IPS-18a (cell line): ENCODE results near the gene RMC1.
"Not testable (repeated sequence)": the region's sequence is repeated elsewhere in the genome, so short reads cannot be mapped to it uniquely, and the experiment has no call there.

Experiments
- H3K27ac ChIP-seq: one replicate; pipeline ENCODE4 v1.5.1; 2013; ENCODE audit warnings: low read length
- H3K27me3 ChIP-seq: one replicate; pipeline ENCODE4 v1.6.1; 2013; ENCODE audit warnings: mild to moderate bottlenecking, low read length; ENCODE audit not compliant: control insufficient read depth, insufficient read depth
- H3K36me3 ChIP-seq: one replicate; pipeline ENCODE4 v1.6.1; 2013; ENCODE audit warnings: low read depth, low read length; ENCODE audit not compliant: control insufficient read depth
- H3K4me1 ChIP-seq: one replicate; pipeline ENCODE4 v1.6.1; 2013; ENCODE audit warnings: low read depth, low read length; ENCODE audit not compliant: control insufficient read depth
- H3K4me3 ChIP-seq: one replicate; pipeline ENCODE4 v1.5.1; 2013; ENCODE audit warnings: low read length
- H3K9ac ChIP-seq: one replicate; pipeline ENCODE4 v1.6.1; 2013; ENCODE audit warnings: mild to moderate bottlenecking, low read length, moderate library complexity
- H3K9me3 ChIP-seq: one replicate; pipeline ENCODE4 v1.6.1; 2013; ENCODE audit warnings: low read depth, low read length; ENCODE audit not compliant: control insufficient read depth

Gene RMC1

DNA sequence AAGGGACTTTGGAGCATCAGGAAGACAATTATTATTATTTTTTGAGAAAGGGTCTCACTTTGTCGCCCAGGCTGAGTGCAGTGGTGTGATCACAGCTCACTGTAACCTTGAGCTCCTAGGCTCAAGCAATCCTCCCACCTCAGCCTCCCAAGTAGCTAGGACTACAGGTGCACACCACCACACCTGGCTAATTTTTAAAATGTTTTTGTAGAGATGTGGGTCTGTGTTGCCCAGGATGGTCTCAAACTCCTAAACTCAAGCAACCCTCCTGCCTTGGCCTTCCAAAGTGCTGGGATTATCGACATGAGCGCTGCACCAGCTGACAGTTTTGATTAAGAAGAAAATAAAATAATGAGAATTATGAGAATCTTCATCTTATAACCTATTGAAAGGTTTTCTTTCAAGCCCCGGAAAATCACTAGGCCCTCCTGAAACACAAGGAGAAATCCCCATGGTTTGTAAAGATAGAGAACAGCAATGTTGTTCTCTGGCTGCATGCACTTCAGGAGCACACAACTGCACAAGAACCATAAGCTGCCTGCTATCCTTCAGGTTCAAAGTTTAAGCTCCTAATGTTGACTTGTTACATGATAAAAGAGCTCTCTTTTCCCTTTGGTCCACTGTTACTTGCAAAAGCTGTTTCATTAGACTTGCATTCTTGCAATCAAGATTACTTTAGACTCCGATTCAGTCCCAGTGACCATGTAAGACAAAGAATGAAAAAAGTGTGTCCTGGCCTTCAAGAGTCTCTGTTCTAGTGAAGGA is 66.2 kb downstream of the RMC1 start:
- Histone ChIP-seq H3K9ac (no peak overlapping the region), H3K36me3 (peaks cover 38% of the 10 kb centered on the region), H3K4me1 (peaks cover 4% of the 10 kb centered on the region), H3K27me3 (no peaks in the 10 kb centered on the region), H3K9me3 (no peaks in the 10 kb centered on the region), H3K4me3 (no peak overlapping the region), H3K27ac (no peak overlapping the region)

DNA sequence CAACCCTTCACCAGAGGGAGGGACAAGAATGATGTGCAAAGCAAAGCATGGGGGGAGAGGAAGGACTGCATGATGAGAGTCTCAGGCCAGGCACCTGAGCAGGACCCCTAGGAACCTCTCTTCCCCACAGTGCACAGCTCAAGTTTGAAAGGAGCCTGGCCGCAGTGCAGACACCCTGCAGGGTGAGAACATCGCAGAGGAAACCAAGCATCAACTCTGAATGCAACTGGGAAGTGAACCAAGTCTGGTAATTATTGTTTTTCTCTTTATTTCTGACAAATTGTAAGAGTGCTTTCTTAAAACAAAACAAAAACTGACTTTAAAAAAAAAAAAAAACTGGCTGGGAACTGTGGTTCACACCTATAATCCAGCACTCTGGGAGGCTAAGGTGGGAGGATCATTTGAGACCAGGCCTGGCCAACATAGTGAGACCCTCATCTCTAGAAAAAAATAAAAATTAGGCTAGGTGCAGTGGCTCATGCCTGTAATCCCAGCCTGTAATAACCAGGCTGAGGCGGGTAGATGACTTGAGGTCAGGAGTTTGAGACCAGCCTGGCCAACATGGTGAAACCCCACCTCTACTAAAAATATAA is 67.7 kb downstream of the RMC1 start:
- H3K36me3 ChIP-seq, result peaks cover 38% of the 10 kb centered on the region
- no peaks in the 10 kb centered on the region for H3K27me3 ChIP-seq
- H3K27ac ChIP-seq, result no peak overlapping the region
- no peaks in the 10 kb centered on the region for H3K9me3 ChIP-seq
- H3K4me3 ChIP-seq, result no peak overlapping the region
- peaks cover 5% of the 10 kb centered on the region for H3K4me1 ChIP-seq
- H3K9ac ChIP-seq, result no peak overlapping the region

DNA sequence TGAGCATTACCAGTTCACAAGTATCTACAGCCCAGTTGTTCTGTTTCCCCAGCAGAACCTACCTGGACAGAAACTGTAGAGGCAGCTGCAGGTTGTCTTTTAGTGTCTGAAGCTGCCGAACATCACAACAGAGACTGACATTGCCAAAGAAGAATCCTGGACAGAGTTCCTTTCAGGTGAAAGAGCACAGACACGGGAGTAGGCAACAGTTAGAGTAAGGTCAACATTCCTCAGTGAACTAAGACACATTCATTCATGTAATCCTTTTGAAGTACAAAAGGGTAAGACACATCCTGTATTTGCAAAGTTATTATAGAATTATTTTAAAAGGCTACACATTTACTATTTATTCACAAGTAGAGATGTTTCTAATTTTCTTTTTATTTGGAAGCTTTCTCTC is 68.7 kb downstream of the RMC1 start:
- H3K36me3 ChIP-seq, result peaks cover 32% of the 10 kb centered on the region

DNA sequence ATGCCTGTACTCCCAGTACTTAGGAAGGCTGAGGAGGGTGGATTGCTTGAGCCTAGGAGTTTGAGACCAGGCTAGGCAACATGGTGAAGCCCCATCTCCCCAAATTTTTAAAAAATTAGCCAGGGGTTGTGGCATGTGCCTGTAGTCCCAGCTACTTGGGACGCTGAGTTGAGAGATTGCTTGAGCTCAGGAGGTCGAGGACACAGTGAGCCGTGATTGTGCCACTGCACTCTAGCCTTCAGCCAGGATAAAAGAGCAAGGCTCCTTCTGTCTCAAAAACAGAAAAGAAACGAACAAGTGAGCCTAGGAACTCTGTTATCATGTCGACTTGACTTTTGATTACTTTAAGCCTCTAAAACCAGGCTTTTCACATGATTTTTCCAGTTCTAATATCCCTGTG is 69.3 kb downstream of the RMC1 start:
- no peak overlapping the region for H3K9ac ChIP-seq
- H3K36me3 ChIP-seq, result peaks cover 26% of the 10 kb centered on the region
- H3K9me3 ChIP-seq, result no peaks in the 10 kb centered on the region
- H3K4me1 ChIP-seq, result peaks cover 5% of the 10 kb centered on the region
- no peak overlapping the region for H3K4me3 ChIP-seq
- H3K27ac ChIP-seq, result no peak overlapping the region
- H3K27me3 ChIP-seq, result no peaks in the 10 kb centered on the region

More for the DNA sequence above, 68.7 kb downstream of the RMC1 start:
- no peaks in the 10 kb centered on the region for H3K27me3 ChIP-seq
- H3K27ac ChIP-seq, result no peak overlapping the region
- H3K4me1 ChIP-seq, result peaks cover 5% of the 10 kb centered on the region
- no peaks in the 10 kb centered on the region for H3K9me3 ChIP-seq
- no peak overlapping the region for H3K4me3 ChIP-seq
- no peak overlapping the region for H3K9ac ChIP-seq

DNA sequence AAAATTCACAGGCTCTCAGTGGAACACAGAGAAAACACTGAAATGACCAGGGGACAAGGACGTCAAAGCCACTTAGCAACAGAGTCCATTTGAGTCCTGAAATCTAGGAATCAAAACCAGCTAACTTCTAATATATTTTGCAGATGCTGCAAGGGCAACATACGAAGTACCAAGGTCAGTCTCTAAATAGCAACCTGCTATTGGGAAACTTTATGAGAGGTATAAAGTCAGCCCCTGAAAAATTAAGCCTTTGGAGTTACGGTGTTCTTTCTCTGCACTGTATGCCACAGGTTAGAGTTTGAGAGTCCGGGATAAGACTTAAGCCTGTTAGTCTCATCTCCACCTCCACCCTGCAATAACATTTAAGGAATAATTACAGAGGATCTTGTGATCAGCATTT is 69.7 kb downstream of the RMC1 start:
- peaks cover 23% of the 10 kb centered on the region for H3K36me3 ChIP-seq

DNA sequence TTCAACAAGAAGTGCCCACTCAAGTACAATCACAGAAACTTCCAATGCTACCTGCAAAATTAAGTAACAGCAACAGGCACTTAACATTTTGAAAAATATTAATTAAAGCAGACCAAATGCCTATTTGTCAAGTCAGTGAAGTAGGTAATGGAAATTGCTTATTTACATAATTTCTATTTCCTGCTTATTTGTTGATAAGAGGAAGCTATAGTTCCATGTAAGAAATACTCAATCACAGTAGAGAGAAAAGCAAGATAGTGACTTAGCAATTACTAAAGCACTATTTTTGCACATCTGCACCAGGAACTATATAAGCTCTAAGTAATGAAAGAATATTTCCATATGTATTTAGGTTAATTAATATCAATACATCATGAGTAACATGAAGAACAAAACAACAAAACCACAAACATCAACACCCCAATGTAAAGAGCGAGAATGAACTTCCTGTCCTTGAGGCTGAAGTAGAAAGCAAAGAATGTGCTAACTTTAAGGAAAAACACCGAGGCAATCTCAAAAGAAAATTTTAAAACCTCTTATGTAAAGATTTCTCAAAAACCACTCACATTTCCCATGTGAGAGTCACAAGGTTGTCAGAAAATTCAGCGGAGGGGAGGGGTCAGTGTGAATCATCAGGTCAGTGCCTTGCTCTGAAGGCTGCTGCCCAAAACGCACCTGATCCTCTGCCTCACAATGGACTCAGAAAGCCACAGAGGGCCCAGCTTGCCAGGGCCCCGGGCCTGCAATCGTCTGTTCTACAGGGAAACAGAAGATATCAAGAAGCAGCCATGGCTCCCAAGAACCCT is 70.5 kb downstream of the RMC1 start:
- no peak overlapping the region for H3K4me3 ChIP-seq
- H3K36me3 ChIP-seq, result peaks cover 15% of the 10 kb centered on the region
- H3K27ac ChIP-seq, result no peak overlapping the region
- peaks cover 5% of the 10 kb centered on the region for H3K4me1 ChIP-seq
- H3K9me3 ChIP-seq, result no peaks in the 10 kb centered on the region
- H3K27me3 ChIP-seq, result no peaks in the 10 kb centered on the region
- no peak overlapping the region for H3K9ac ChIP-seq

More for the DNA sequence above, 69.7 kb downstream of the RMC1 start:
- Histone ChIP-seq H3K4me1 (peaks cover 5% of the 10 kb centered on the region), H3K27me3 (no peaks in the 10 kb centered on the region), H3K4me3 (no peak overlapping the region), H3K9ac (no peak overlapping the region), H3K27ac (no peak overlapping the region), H3K9me3 (no peaks in the 10 kb centered on the region)

DNA sequence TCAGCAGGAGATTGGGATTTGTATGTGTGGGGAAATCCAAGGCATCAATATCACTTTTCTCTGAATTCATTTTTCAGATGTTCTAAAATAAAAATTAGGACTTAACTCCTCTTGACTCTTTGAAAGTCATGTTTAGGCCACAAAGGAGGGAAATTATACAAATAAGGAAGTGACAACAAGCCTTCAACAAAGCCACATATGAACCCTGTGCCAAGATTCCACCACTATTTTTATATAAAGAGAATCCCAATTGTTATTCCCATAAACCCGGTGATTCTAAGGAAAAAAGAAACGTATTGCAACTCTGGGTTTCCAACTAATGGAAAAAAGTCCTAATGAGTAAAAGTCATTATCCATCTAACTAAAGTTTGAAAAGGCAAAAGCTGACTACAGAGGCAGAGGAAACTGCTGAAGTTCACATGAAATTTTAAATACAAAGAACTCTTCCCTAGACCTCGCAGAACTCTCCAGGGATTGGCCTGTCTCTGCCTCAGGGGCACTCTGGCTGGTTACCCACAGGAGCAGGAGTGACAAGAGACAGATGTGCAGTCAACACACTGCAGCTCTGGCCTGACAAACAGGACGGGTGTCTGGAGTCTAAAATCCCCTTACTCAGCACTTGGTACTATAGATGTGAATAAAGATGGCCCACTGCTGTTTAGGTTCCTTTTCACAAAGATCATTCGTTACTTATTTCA is 71.4 kb downstream of the RMC1 start:
- Histone ChIP-seq H3K9ac (no peak overlapping the region), H3K27ac (no peak overlapping the region), H3K36me3 (peaks cover 13% of the 10 kb centered on the region), H3K4me3 (no peak overlapping the region), H3K27me3 (no peaks in the 10 kb centered on the region), H3K4me1 (peaks cover 5% of the 10 kb centered on the region), H3K9me3 (no peaks in the 10 kb centered on the region)

DNA sequence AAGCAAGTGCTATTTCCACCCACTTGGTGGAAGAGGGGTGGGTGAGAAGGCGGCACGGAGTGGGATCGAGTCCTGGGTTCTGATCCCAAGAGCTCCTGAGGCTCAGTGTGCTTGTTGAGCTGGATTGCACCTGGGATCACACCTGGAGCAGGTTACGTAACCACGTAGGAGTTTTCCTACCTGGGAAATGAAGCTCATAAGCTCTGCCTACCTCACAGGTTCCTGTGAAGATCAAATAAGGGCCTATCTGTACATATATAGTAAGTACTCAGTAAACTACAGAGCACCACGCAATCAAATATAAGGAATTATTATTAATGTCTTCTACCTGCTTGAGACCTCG is 72.0 kb downstream of the RMC1 start:
- Histone ChIP-seq H3K4me3 (no peak overlapping the region), H3K9me3 (no peaks in the 10 kb centered on the region), H3K36me3 (peaks cover 10% of the 10 kb centered on the region), H3K9ac (no peak overlapping the region), H3K27ac (no peak overlapping the region), H3K4me1 (peaks cover 5% of the 10 kb centered on the region), H3K27me3 (no peaks in the 10 kb centered on the region)

DNA sequence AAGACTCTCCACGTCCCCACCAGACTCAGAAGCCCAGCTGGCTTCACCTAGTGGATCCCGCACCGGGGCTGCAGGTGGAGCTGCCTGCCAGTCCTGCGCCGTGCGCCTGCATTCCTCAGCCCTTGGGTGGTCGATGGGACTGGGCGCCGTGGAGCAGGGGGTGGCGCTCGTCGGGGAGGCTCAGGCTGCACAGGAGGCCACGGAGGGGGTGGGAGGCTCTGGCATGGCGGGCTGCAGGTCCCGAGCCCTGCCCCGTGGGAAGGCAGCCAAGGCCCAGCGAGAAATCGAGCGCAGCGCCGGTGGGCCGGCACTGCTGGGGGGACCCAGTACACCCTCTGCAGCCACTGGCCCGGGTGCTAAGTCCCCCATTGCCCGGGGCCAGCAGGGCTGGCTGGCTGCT is 74.2 kb downstream of the RMC1 start:
- not testable (repeated sequence) for H3K27ac ChIP-seq, H3K27me3 ChIP-seq, H3K9ac ChIP-seq, H3K4me3 ChIP-seq, H3K36me3 ChIP-seq, H3K9me3 ChIP-seq, H3K4me1 ChIP-seq

DNA sequence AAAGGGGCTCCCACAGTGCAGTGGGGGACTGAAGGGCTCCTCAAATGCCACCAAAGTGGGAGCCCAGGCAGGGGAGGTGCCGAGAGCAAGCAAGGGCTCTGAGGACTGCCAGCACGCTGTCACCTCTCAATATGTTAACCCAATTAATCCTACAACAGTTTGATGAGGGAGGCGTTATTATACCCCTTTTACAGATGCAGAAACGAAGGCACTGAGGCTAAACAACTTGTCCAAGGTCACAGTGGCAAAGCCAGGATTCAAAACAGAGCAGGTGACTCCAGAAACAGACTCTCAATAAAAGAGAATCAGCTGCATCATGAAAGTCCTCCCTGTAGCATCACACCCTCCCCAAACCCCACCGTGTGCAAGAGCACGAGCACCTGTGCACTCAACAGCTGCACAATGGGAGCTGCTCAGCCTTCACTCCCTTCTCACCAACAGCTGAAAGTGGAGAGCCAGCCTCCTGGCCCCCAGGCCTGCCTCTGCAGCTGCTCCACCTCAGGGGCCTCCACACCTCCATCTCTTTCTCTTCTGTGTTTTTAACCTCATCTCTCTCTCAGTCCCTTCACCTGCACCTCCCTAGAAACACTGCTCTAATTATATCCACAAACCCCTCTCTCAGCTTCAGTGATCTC is 74.9 kb downstream of the RMC1 start:
- Histone ChIP-seq H3K9ac (no peak overlapping the region), H3K9me3 (no peaks in the 10 kb centered on the region), H3K4me3 (no peak overlapping the region), H3K36me3 (peaks cover 3% of the 10 kb centered on the region), H3K27ac (no peak overlapping the region), H3K27me3 (no peaks in the 10 kb centered on the region), H3K4me1 (peaks cover 5% of the 10 kb centered on the region)
